GOT3 (cell line): ENCODE measurements around the gene RRP12.

Experiments used
- DNase-seq: peaks from one replicate; lab custom pipeline; 2025; ENCODE audit warnings: mixed read lengths; lab: John Stamatoyannopoulos, UW

RRP12 gene

DNA sequence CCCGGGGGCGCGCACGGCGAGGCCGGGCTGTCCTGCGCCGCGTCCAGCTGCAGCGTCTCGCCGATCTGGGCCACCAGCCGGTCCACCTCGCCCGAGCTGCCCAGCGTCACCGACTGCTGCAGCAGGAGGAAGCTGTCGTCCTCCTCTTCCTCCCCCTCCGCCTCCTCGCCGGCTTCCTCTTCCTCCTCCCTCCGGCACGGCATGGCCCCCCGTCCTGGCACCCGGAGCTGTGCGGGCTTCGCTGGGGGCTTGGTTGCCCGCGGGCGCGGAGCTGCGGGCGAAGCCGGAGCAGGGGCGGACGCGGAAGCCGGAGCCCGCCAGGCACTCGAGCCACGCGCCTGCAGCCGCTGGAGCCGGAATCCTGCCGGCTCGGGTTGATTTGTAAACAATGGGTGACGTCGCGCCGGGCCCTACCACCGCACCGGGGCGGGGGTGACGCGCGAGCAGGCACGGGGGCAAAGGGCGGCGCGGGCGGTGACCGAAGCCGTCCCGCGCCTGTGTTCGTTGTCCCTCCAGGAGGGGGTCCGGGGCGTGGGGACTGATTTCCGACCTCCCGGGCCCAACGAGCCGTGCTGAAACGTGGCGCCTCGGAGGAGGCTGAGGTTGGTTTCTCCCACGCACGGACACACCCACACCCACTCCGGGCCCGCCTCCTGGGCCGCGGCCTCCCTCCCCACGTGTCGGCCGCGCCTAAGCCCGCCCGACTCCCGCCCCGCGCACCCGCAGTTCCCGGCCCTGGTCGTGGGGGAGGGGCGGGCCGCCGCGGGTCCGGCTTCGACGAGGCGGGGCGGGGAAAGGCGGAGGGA lies 66.6 kb downstream of the RRP12 start, which contains the start of gene FRAT2:
FRAT2 (minus strand) TSS at position 360 of the 806 bp plus-strand sequence; CDS start at position 203, 157 bp downstream.
- peak; percentile 79 for DNase-seq

- DNase-seq, result no peak
Measured at GRCh38 chr10:97333601-97334369, 67.4 kb downstream of the RRP12 start.

DNA sequence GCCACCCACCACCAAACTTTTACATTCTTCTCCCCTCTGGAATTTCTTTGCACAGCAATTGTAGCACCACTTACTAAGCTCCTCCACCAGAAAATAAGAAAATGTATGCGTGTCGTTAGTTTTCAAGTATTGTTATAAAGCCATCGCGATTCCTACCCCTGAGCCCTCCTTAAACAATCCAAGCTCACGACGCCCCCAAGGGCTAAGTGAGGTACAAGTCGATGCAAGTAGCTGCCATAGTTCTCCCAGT lies 67.9 kb downstream of the RRP12 start:
- DNase-seq, result no peak

- DNase-seq, result no peak
Measured at GRCh38 chr10:97332591-97333350, 68.4 kb downstream of the RRP12 start.

DNA sequence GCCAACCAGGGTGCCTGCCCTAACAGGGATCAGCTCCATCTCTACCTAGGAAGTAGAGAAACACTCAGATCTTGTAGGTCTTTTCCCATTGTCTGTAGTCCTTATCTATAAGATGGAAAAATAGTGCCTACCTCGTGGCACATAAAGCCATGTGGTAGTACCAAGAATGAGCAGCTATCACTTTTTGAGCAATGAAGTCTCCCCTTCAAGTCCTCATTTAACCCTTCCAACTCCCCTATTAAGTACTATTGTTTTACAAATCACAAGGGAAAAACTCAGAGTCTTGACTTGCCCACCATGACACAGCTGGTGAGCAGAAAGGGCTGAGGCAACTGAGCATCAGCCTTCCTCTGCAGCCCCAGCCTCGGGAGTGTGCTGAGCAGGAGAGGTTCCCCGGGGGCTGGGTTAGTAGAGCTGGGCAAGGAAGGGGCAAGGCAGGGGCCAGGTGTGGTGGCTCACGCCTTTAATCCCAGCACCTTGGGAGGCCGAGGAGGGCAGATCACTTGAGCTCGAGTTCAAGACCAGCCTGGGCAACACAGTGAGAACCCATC lies 69.9 kb downstream of the RRP12 start:
- DNase-seq, result no peak

DNA sequence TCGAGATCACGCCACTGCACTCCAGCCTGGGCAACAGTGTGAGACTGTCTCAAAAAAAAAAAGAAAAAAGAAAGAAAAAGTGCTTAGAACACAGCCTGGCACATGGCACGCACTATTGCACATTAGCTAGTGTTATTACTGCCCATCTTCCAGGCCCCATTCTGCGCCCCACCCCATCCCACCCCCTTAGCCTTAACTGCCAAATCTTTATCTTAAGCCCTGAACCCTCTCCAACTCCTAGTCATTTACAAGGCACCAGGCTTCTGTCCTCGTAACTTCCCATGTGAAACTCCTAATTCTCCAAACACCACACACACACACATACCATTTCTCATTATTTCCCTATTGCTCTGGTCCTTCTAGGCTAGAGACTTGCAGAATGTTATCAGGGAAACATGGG lies 71.4 kb downstream of the RRP12 start:
- DNase-seq, result no peak

DNA sequence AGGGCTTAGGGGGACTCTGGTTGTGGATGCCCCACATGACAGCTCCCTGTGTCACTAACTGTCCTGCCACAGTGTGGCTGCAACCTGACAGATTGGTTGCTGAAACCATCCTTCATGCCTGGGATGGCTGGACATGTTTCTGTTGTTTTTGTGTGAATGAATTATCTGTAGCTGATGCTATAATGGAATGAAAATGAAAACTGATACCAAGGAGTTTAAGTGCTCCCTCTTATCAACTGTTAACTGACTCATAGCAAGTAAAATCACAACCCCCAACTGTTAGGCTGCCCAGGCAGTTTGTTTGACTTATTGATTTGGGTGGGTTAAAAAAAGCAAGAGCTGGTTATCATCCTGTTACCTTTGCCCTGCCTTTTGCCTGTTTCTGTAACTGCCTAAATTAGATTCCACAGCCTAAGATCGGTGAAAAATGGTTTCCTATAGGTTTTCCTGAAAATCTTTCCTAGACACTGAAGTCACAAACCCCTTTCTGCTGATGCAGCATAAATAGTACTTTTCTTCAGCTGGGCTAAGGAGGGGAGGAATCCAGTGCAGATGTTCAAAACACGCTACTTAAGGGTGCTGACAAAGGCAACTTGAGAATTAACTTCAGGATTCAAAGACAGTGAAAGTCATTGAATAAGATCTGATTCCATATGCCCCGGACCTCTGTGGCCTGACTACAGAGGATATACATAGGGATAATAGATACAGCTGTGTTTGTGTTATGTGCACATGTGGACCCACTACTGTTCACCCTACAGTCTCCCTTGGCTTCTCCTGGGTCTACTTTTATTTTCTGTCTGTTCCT lies 72.3 kb downstream of the RRP12 start:
- DNase-seq, result no peak

DNA sequence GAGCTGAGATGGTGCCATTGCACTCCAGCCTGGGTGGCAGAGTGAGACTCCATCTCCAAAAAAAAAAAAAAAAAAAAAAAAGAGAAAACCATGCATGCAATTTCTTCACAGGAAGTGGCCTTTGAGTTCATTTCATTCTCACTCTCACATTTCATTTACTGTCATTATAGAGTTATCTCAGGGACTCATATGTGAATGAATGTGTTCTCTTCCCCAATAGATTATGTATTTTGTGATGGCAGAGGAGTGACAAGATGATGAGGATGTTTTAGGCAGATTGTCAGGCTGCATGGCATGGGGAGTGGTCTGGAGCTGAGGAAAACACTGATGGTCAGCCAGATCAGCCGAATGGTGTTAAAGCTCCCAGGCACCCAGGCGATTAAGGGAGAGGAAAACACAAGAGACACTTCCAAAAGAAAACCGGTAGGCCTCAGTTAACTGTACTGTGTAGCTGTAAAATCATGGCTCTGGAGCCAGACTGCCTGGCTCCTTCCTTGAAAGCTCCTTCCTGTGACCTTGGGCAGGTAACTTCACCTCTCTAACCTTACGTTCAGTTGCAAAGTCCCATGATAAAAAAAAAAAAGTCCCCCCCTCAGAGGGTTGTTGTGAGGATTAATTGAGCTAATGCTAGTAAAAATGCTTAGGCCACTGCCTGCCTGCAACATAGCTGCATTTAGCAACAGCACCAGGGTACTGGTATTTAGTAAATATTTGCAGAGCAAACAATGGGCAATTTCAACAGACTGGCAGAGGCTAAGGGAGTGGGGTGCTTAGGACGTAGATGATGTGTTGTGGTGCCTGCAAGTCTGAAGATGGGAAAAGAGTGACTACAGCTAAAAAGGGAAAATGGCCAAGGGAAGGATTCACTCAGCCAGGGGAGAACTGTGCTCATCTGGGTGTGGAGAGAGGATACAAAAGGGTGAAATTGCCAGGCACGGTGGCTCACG lies 73.5 kb downstream of the RRP12 start:
- no peak for DNase-seq

- no peak for DNase-seq
Measured at GRCh38 chr10:97325754-97326153, 75.4 kb downstream of the RRP12 start.

GRCh38 chr10:97323501-97323900 lies 77.6 kb downstream of the RRP12 start:
- DNase-seq, result no peak

DNA sequence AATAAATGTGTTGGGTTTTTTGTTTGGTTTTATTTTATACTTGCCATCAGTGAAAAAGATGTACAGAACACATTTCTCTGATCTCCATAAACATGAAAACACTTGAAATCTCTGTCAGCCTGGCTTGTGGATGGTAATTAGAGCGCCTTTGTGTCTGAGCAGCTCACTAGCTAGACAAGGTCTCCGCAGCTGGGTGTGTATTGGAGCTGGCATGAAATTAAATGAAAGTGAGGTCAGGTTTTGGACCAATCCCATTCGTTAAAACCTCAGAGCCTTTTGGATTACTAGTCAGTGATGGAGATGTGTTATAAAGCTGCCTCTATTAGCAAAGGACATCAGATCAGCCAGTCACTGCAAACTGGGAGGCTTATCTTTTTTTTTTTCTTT lies 79.3 kb downstream of the RRP12 start:
- no peak for DNase-seq

- DNase-seq, result no peak
Measured at GRCh38 chr10:97321032-97321803, 79.9 kb downstream of the RRP12 start.

GRCh38 chr10:97320480-97321031 lies 80.6 kb downstream of the RRP12 start:
- no peak for DNase-seq

GRCh38 chr10:97319671-97320479 lies 81.3 kb downstream of the RRP12 start:
- no peak for DNase-seq

GRCh38 chr10:97318772-97319651 lies 82.1 kb downstream of the RRP12 start, which contains the start of gene FRAT1:
FRAT1 (plus strand) TSS chr10:97319271; CDS start chr10:97319454, 183 bp downstream.
- peak; percentile 68 for DNase-seq

GRCh38 chr10:97314671-97315070 lies 86.5 kb downstream of the RRP12 start:
- no peak for DNase-seq

GRCh38 chr10:97312897-97313296 lies 88.2 kb downstream of the RRP12 start:
- no peak for DNase-seq
